Tibial artery (tissue), 4 donors: ENCODE results near the gene CASZ1.

Source experiments
- DNase-seq, 2 donors: peaks; one replicate each; pipeline ENCODE4 v3.0.0-alpha.2; 2019
- H3K27ac ChIP-seq, 2 donors: fragments of 200-600 bp; sonication (generic) in 1 of 2; 1 replicate in 1 of 2; 2 replicates in 1 of 2; pipeline ENCODE4 v1.5.1; 2018 to 2019; ENCODE audit warnings: mild to moderate bottlenecking in 1 of 2
- H3K27me3 ChIP-seq, 2 donors: fragments of 200-600 bp; sonication (generic) in 1 of 2; one replicate each; pipeline versions ENCODE4 v1.5.1 to v1.6.0; 2016 to 2019
- H3K36me3 ChIP-seq, 3 donors: fragments of 200-600 bp; sonication (generic) in 2 of 3; one replicate each; pipeline ENCODE4 v1.5.1; 2016 to 2019; ENCODE audit warnings: mild to moderate bottlenecking in 2 of 3
- H3K4me1 ChIP-seq, 4 donors: fragments of 200-600 bp; sonication (generic) in 2 of 4; 1 replicate in 3 of 4; 2 replicates in 1 of 4; pipeline ENCODE4 v1.5.1; 2016 to 2019
- H3K4me3 ChIP-seq, 2 donors: fragments of 200-600 bp; sonication (generic) in 1 of 2; 1 replicate in 1 of 2; 2 replicates in 1 of 2; pipeline ENCODE4 v1.5.1; 2018 to 2019; ENCODE audit warnings: mild to moderate bottlenecking in 2 of 2
- H3K9me3 ChIP-seq, 3 donors: fragments of 200-600 bp; sonication (generic) in 1 of 3; one replicate each; pipeline ENCODE4 v1.5.1; 2016 to 2019
- CTCF ChIP-seq, 2 experiments: fragments of 200-600 bp in 1 of 2; fragments of 450-650 bp in 1 of 2; IDR thresholded peaks; one replicate each; pipeline ENCODE4 v1.5.1; 2017 to 2019; ENCODE audit warnings: antibody characterized with exemption in 2 of 2, mild to moderate bottlenecking in 1 of 2, moderate library complexity in 1 of 2
- intact Hi-C: fragments of 100-400 bp; cut with DNase I; formaldehyde crosslinking; loops from one replicate; pipeline ENCODE4 v1.15.0; 2023; ENCODE audit warnings: low total_unique reads

The CASZ1 gene

DNA sequence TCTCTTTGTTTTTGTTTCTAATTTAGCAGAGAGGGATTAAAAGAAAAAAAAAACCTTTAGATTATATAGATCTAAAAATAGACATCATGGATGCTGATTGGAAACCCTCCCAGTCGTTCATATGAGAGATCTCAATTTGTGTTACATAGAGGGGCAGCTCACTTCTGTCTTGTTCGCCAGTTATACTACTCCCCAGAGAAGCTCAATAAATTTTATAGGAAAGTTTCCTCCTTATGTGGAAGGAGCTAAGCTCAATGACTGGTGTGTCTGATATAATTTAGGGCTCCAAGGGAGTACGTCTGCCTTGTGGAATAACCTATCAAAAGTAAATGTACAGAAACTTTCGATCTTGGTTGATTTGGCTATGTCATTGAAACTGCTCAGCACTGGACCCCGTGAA, 204.1 kb downstream of the CASZ1 start:
- no peaks in the 10 kb centered on the region for H3K27me3 ChIP-seq
- H3K4me3 ChIP-seq: no peak overlapping the region
- no peak for TF ChIP-seq CTCF (IDR thresholded peaks at IDR 0.05)
- no peak for DNase-seq
- H3K27ac ChIP-seq: no peak overlapping the region
- no peaks in the 10 kb centered on the region for H3K4me1 ChIP-seq
- H3K36me3 ChIP-seq: no peaks in the 10 kb centered on the region
- no peaks in the 10 kb centered on the region for H3K9me3 ChIP-seq
- intact Hi-C loops: no loop called here

GRCh38 chr1:10591010-10591409, 205.4 kb downstream of the CASZ1 start:
- no peaks in the 10 kb centered on the region for H3K27me3 ChIP-seq
- no peak for TF ChIP-seq CTCF (IDR thresholded peaks at IDR 0.05)
- H3K4me1 ChIP-seq: no peaks in the 10 kb centered on the region
- H3K4me3 ChIP-seq: no peak overlapping the region
- intact Hi-C loops: no loop called here
- no peaks in the 10 kb centered on the region for H3K36me3 ChIP-seq
- no peak overlapping the region for H3K27ac ChIP-seq
- H3K9me3 ChIP-seq: no peaks in the 10 kb centered on the region
- no peak for DNase-seq

GRCh38 chr1:10589074-10589473, 207.4 kb downstream of the CASZ1 start:
- intact Hi-C loops: no loop called here
- no peak for DNase-seq
- TF ChIP-seq CTCF (IDR thresholded peaks at IDR 0.05): no peak
- Histone ChIP-seq H3K4me3 (no peak overlapping the region), H3K36me3 (no peaks in the 10 kb centered on the region), H3K27me3 (no peaks in the 10 kb centered on the region), H3K9me3 (no peaks in the 10 kb centered on the region), H3K27ac (no peak overlapping the region), H3K4me1 (no peaks in the 10 kb centered on the region)

- intact Hi-C loops: no loop called here
- no peaks in the 10 kb centered on the region for H3K36me3 ChIP-seq
- H3K27ac ChIP-seq: no peak overlapping the region
- H3K9me3 ChIP-seq: no peaks in the 10 kb centered on the region
- no peak overlapping the region for H3K4me3 ChIP-seq
- no peaks in the 10 kb centered on the region for H3K27me3 ChIP-seq
- no peak for TF ChIP-seq CTCF (IDR thresholded peaks at IDR 0.05)
- DNase-seq: no peak
- H3K4me1 ChIP-seq: no peaks in the 10 kb centered on the region
Observed at GRCh38 chr1:10588640-10589039, 207.8 kb downstream of the CASZ1 start.
